Stimulated activated CD8-positive, alpha-beta memory T cell treated with anti-CD3 and anti-CD28 coated beads, Interleukin-15, amount 100 ng/mL, for 1 hour (primary cell): ENCODE measurements around the gene SMARCAL1.

Source experiments
- DNase-seq: peaks from one replicate; pipeline ENCODE4 v3.0.0-alpha.2; 2020; ENCODE audit warnings: low read depth

Gene SMARCAL1

GRCh38 chr2:216428618-216429350 lies 16.5 kb downstream of the SMARCAL1 start:
- DNase-seq, result no peak

- no peak for DNase-seq
Observed at GRCh38 chr2:216429428-216429827, 17.1 kb downstream of the SMARCAL1 start.

GRCh38 chr2:216430811-216431530 lies 18.7 kb downstream of the SMARCAL1 start:
- DNase-seq, result no peak

- DNase-seq, result no peak
Observed at GRCh38 chr2:216431531-216431856, 19.2 kb downstream of the SMARCAL1 start.

- DNase-seq, result no peak
Observed at GRCh38 chr2:216436383-216436782, 24.1 kb downstream of the SMARCAL1 start.

- no peak for DNase-seq
Observed at GRCh38 chr2:216441308-216442010, 29.2 kb downstream of the SMARCAL1 start.

GRCh38 chr2:216445501-216445900 lies 33.2 kb downstream of the SMARCAL1 start:
- DNase-seq, result no peak

- DNase-seq, result no peak
Observed at GRCh38 chr2:216446343-216446742, 34.1 kb downstream of the SMARCAL1 start.

GRCh38 chr2:216447293-216447692 lies 35.0 kb downstream of the SMARCAL1 start:
- no peak for DNase-seq

- DNase-seq, result no peak
Observed at GRCh38 chr2:216448829-216449228, 36.5 kb downstream of the SMARCAL1 start.

- DNase-seq, result no peak
Observed at GRCh38 chr2:216450346-216450745, 38.1 kb downstream of the SMARCAL1 start.

GRCh38 chr2:216450784-216451183 lies 38.5 kb downstream of the SMARCAL1 start:
- DNase-seq, result no peak

GRCh38 chr2:216453955-216454614 lies 41.8 kb downstream of the SMARCAL1 start:
- DNase-seq, result no peak

- DNase-seq, result no peak
Observed at GRCh38 chr2:216463148-216463547, 50.9 kb downstream of the SMARCAL1 start.

GRCh38 chr2:216464104-216464720 lies 51.9 kb downstream of the SMARCAL1 start:
- no peak for DNase-seq

- DNase-seq, result no peak
Observed at GRCh38 chr2:216465579-216466195, 53.4 kb downstream of the SMARCAL1 start.

- no peak for DNase-seq
Observed at GRCh38 chr2:216467845-216468244, 55.6 kb downstream of the SMARCAL1 start.

GRCh38 chr2:216469661-216470060 lies 57.4 kb downstream of the SMARCAL1 start:
- no peak for DNase-seq

- no peak for DNase-seq
Observed at GRCh38 chr2:216473187-216473586, 60.9 kb downstream of the SMARCAL1 start.

GRCh38 chr2:216474925-216475670 lies 62.8 kb downstream of the SMARCAL1 start:
- DNase-seq, result no peak

- no peak for DNase-seq
Observed at GRCh38 chr2:216475767-216476166, 63.5 kb downstream of the SMARCAL1 start.
